HG02973 (cell line): ENCODE results near the gene KLRK1.
A peak's percentile ranks its signal among the peaks of the same experiment; 100 is the strongest.
"Not testable (repeated sequence)": the region's sequence is repeated elsewhere in the genome, so short reads cannot be mapped to it uniquely, and the experiment has no call there.

Source experiments
- ATAC-seq: cut with Tn5 transposase; IDR thresholded peaks from one replicate; pipeline ENCODE4 v1.9.1; 2021; ENCODE audit warnings: moderate library complexity; ENCODE audit not compliant: unreplicated experiment

The KLRK1 gene

GRCh38 chr12:10363914-10364814 lies 25.7 kb downstream of the KLRK1 start:
- peak; percentile 82 for ATAC-seq

DNA sequence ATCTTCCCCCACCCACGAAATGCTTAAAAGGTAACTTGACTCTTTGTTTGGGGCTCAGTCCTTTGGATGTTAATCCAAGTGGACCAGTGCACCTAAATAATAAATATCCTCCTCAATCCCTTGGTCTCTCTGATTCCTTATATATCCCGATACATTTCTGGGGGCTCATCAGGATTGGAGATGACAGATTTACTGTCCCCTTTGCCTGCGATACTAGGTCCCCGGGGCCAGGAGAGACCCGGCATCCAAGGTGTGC lies 26.3 kb downstream of the KLRK1 start:
- no peak for ATAC-seq

DNA sequence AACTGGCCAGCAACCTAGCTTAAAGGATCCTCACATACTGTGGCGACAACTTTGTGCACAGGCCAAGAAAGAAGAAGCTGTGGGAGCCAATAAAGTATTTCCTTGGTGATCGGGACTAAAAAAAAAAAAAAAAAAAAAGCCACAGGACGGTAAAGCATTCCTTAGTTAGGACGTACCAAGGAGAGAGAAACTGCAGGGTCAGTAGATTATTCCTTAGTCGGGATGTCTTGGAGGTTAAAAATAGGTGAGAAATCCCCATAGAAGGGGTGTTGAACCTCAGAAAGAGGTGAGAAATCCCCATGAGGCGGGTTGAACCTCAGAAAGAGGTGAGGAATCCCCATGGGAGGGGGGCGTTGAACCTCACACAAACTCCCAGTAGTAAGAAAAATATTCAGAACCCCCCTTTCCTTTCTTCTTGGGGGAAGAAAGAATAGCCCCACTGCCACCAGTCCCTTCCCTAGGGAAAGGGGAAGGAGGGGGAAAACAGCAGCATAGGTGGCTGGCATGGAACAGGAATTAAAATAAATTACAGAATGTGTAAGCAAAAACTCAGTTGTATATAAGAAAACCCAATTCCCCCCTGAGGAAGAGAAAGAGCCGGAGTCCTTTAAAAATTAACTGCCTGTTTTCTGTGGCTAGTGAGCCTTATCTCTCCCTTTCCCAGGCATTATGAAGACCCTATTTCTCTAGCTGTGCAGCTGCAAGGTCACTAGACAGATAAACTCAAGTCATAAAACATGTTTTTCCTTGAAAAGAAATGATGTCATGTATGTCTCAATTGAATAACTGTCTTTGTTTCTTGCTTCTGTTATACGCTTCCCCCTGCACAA lies 26.8 kb downstream of the KLRK1 start:
- ATAC-seq: no peak

GRCh38 chr12:10362325-10362724 lies 27.5 kb downstream of the KLRK1 start:
- no peak for ATAC-seq

- ATAC-seq: no peak
Measured at GRCh38 chr12:10361622-10362021, 28.2 kb downstream of the KLRK1 start.

GRCh38 chr12:10361084-10361483 lies 28.8 kb downstream of the KLRK1 start:
- no peak for ATAC-seq

DNA sequence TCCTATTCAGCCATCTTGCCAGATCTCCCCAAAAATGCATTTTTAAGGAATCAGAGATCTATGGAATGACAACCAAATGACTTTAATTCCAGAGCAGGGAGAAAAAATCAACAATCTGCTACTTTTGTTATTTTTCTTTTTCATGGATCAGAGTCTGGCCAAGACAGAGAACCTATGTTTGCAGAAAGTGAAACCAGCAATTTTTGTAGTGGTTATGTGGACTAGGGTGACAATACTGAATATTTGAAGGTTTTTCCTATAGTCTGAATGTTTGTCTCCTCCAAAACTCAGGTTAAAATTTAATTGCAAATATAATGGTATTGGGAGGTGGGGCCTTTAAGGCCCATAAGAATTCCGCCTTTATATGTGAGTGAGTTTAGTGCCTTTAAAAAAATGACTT lies 30.9 kb downstream of the KLRK1 start:
- no peak for ATAC-seq

DNA sequence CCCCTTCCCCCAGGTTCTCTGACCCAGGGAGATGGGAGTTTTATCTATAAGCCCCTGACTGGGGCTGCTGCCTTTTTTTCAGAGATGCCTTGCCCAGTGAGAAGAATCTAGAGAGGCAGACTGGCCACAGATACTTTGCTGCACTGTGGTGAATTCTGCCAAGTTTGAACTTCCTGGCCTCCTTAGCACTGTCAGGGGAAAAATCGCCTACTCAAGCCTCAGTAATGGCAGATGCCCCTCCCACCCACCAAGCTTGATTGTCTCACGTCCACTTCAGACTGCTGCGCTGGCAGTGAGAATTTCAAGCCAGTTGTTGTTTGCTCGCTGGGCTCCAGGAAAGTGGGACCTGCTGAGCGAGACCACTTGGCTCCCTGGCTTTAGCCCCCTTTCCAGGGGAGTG lies 31.7 kb downstream of the KLRK1 start:
- no peak for ATAC-seq

DNA sequence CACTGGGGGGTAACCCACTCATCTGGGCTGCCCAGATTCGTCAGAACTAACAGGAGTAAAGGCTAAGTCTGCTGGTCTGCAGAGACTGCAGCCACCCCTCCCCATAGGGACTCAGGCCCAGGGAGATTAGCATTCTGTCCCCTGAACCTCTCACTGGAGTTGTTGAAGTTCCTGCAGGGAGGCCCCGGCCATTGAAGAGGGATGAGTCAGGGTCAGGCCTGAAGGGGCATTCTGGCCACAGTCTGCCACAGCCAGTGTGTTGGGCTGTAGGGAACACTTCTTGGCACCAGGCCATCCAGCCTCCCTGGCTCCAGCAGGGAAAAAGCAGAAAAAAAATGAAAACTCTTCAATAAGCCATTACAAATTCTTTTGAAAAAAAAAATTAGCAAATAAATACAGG lies 35.3 kb downstream of the KLRK1 start:
- no peak for ATAC-seq

DNA sequence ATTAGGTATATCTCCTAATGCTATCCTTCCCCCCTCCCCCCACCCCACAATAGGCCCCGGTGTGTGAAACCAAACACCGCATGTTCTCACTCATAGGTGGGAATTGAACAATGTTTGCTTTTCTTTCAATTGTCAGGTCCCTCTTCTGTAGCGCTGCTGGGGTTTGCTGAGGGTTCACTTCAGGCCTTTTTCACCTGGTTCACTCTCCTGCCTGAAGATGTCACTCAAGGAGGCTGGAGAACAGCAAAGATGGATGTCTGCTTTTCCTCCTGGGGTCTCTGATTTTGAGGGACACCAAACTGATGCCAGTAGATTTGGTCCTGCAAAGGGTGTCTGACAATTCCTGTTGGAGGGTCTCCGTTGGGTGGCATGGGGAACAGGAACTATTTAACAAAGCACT lies 35.8 kb downstream of the KLRK1 start:
- no peak for ATAC-seq

GRCh38 chr12:10351457-10351856 lies 38.4 kb downstream of the KLRK1 start:
- ATAC-seq: not testable (repeated sequence)

GRCh38 chr12:10341892-10342509 lies 47.8 kb downstream of the KLRK1 start:
- ATAC-seq: no peak

DNA sequence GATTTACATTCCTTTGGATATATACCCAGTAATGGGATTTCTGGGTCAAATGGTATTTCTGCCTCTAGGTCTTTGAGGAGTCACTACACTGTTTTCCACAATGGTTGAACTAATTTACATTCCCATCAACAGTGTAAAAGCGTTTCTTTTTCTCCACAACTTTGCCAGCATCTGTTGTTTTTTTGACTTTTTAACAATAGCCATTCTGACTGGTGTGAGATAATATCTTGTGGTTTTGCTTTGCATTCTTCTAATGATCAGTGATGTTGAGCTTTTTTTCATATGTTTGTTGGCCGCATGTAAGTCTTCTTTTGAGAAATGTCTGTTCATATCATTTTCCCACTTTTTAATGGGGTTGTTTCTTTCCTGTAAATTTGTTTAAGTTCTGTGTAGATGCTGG lies 48.9 kb downstream of the KLRK1 start:
- ATAC-seq: not testable (repeated sequence)

DNA sequence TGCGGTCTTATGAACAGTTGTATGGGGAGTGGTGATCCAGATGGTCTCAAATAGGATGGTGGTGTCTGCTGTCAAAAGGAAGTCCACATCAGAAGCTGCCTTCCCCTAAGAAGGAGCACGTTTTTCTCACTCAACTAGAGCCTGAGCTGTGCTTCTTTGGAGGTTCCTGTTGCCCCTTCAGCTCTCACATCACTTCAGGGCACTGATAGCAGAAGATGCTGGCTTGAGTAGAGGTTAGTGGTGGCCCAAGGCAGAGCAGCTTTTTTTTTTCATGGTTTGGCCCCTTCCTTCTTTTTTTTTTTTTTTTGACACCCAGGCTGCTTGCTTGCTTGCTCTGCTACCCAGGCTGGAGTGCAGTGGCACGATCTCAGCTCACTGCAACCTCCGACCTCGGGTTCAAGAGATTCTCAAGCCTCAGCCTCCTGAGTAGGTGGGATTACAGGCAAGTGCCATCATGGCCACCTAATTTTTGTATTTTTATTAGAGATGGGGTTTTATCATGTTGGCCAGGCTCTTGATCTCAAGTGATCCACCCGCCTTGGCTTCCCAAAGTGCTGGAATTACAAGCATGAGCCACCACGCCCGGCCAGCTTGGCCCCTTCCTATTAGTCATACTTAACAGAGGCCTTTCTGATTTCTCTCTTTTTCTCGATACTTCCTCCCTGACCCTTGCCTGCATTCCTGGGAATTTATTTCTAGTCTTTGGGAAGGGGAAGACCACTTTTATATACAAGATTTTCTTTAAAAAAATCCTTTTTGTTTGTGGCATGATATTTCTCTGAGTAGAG lies 50.6 kb downstream of the KLRK1 start:
- no peak for ATAC-seq

- not testable (repeated sequence) for ATAC-seq
Measured at GRCh38 chr12:10338470-10338869, 51.4 kb downstream of the KLRK1 start.

GRCh38 chr12:10336196-10336595 lies 53.6 kb downstream of the KLRK1 start:
- ATAC-seq: not testable (repeated sequence)

GRCh38 chr12:10331642-10332239 lies 58.1 kb downstream of the KLRK1 start:
- ATAC-seq: no peak

- not testable (repeated sequence) for ATAC-seq
Measured at GRCh38 chr12:10328691-10329090, 61.1 kb downstream of the KLRK1 start.
